Measurements from ENCODE around the gene DCK. TPM values are rescaled to one million over a fixed set of nuclear protein-coding genes. Genes with fewer than 3 reads are reported as not detected.

DCK gene
- total RNA-seq, 1 donor from 2014 or later = 16.6 TPM

DNA sequence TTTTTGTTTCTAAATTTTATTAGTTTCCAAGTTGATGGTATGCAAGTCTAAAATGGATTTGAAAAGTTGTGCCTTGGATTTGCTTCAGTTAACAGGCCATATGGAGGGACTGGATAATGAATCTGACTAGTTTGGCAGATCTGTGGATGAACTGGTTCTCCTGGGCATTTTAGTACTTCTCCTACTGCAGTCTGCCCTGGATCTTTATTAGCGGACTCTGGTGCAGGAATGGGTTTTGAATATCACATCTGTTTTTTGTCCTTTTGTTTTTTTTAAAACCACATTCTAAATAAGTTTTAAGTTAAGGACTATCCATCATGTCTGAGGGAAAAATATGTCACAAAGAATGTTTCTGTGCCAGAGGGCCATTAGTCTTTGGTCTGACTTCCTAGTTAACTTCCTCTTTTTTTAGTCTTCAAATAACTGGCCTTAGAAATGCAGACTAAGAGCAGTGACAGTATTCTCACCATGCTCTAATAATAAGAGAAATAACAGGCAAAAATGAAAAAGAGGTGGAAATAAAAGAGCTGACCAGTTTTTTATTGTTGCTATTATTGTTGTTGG lies 13.9 kb upstream of the DCK start:
- no peaks in the 10 kb centered on the region for H3K4me1 ChIP-seq
- TF ChIP-seq CTCF (IDR thresholded peaks at IDR 0.05) = no peak
- peaks cover 16% of the 10 kb centered on the region for H3K36me3 ChIP-seq
- intact Hi-C loops (cut with DNase I) = no loop called here
- H3K27me3 ChIP-seq = no peaks in the 10 kb centered on the region
- no peak overlapping the region for H3K4me3 ChIP-seq
- DNase-seq = no peak
- peak; percentile 45 for ATAC-seq
- no peaks in the 10 kb centered on the region for H3K9me3 ChIP-seq
- no peak overlapping the region for H3K27ac ChIP-seq

DNA sequence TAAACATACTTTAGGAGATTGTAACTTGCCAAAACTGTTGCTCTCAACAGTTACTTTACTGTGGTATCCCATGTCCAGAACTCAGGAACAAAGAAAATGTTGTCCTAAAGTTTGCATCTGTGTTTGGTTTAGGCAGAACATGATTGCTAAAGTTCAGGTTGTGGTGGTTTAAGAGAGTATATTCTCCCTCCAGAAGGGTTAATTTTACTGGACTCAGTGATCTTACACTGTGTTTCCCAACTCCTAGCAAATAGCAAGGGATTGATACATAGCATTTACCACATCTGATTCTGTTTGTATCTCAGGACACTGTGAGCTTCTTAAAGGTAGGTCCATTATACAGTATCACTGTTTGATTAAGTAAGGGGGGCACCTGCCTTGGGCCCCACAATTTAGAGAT lies 13.3 kb upstream of the DCK start:
- no peaks in the 10 kb centered on the region for H3K9me3 ChIP-seq
- H3K4me3 ChIP-seq = no peak overlapping the region
- H3K36me3 ChIP-seq = peaks cover 14% of the 10 kb centered on the region
- TF ChIP-seq CTCF (IDR thresholded peaks at IDR 0.05) = no peak
- H3K27ac ChIP-seq = no peak overlapping the region
- no peaks in the 10 kb centered on the region for H3K27me3 ChIP-seq
- DNase-seq (no peak), ATAC-seq (no peak)
- intact Hi-C loops (cut with DNase I) = no loop called here
- H3K4me1 ChIP-seq = no peaks in the 10 kb centered on the region

GRCh38 chr4:70984106-70984505 lies 9.3 kb upstream of the DCK start:
- Histone ChIP-seq H3K27ac (no peak overlapping the region), H3K36me3 (peaks cover 4% of the 10 kb centered on the region), H3K27me3 (no peaks in the 10 kb centered on the region), H3K4me1 (no peaks in the 10 kb centered on the region), H3K9me3 (no peaks in the 10 kb centered on the region), H3K4me3 (no peak overlapping the region)
- no peak for TF ChIP-seq CTCF (IDR thresholded peaks at IDR 0.05)
- intact Hi-C loops (cut with DNase I) = no loop called here
- DNase-seq = no peak
- ATAC-seq = no peak

- DNase-seq (no peak), ATAC-seq (no peak)
- TF ChIP-seq CTCF (IDR thresholded peaks at IDR 0.05) = no peak
- Histone ChIP-seq H3K27me3 (no peaks in the 10 kb centered on the region), H3K4me1 (no peaks in the 10 kb centered on the region), H3K9me3 (no peaks in the 10 kb centered on the region), H3K36me3 (no peaks in the 10 kb centered on the region), H3K4me3 (no peak overlapping the region), H3K27ac (no peak overlapping the region)
- intact Hi-C loops (cut with DNase I) = no loop called here
Observed at GRCh38 chr4:70984589-70984988, 8.9 kb upstream of the DCK start.

- no peak overlapping the region for H3K4me3 ChIP-seq
- intact Hi-C loops (cut with DNase I) = no loop called here
- DNase-seq = no peak
Observed at GRCh38 chr4:70991596-70991995, 1.9 kb upstream of the DCK start.

More at GRCh38 chr4:70991596-70991995, 1.9 kb upstream of the DCK start:
- no peaks in the 10 kb centered on the region for H3K27me3 ChIP-seq
- H3K4me1 ChIP-seq = peaks cover 14% of the 10 kb centered on the region
- no peak for ATAC-seq
- no peaks in the 10 kb centered on the region for H3K9me3 ChIP-seq
- no peak for TF ChIP-seq CTCF (IDR thresholded peaks at IDR 0.05)
- no peaks in the 10 kb centered on the region for H3K36me3 ChIP-seq
- H3K27ac ChIP-seq = no peak overlapping the region

Data from upper lobe of right lung (tissue), 1 donor.